Activated T-helper 9 cell treated with anti-CD3 and anti-CD28 coated beads, Interleukin-2, amount 50 U/mL, for 16 hours (primary cell): ENCODE measurements around the gene COMMD2.

Experiments used
- DNase-seq: peaks from one replicate; pipeline ENCODE4 v3.0.0-alpha.2; 2020; ENCODE audit warnings: low read depth

Gene COMMD2

DNA sequence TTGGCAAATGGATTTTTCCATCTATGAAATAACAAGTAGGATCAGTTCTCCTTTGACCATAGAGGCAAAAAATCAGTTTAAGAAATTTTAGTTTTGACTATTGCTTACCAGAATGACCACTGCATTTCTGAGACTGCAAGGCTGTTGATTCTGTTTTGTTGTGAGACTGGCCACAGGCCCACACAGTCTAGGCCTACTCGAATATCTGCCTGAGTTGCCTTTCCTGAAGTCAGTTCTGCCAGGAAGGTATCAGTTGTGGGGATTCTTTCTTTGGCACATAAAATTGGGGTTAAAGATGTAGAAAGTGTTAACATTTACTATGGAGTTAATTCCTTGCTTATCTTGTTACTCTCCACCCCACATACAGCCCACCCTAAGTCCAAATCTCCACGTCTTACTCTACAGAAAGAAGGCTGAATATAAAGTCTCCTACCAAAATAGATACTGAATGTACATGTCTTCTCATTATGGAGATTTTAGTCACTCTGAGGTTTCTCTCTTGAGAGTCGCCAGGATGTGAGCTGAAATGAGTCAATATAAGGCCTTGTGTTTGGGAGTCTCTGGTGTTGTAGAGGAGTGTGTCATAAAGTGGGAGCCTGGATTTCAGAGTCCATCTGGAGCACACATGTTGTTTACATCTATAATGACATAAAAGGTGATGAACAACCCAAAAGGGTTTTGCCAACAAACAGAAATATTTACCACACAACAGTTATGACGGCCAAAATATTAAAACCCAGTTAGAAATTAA is 49.4 kb downstream of the COMMD2 start:
- DNase-seq, result no peak

DNA sequence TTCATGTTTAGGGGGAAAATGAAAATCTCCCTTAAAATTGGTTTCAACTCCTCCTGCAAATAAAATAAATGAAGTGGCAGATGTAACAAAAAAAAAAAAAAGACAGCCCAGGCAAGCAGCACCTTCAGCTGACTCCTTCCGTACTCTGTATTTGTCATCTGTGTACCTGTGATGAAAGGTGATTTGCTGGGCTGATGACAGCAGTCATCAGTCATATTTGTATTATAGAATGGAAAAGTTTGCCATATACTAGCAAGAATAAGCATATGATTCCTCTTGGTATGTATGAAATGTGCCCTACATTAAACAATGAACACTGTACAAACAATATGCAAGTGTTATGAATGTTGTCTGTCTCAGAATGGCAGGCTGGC is 50.3 kb downstream of the COMMD2 start:
- DNase-seq, result no peak

DNA sequence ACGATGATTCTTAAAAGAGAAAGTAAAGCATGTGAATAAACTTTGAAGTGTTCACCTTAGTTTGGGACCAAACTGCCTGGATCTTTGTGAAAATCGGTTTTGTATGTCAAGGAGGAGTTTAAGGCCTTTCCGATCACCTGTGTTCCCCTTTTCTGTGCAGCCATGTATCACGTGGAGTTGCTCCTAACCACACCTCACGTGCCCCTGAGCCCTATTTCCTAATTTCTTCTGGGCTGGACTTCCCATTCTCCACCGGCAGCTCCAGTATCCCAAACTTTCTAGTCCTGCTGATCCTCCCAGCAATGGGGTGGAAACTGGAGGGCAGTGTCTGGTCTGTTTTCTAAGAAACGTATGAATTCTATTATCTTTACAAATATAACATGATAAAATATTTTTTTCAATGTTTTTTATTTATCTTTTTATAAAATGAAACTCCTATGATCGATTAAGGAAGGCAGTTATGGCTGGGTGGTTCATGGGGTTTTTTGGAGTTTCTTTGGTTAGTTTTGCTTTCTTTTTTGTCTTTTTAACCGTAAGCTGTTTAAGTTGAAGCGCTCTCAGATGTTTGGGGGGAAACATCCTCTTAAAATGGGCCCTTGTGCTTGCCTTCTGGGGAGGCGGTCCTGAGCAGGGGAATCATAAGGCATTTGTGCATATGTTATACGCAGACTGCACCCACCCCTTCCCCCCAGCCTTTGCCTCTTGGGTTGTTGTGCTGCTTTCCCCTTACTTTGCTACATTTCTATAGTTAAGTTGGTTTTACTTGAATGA is 50.9 kb downstream of the COMMD2 start:
- no peak for DNase-seq
